GM23338 (cell line): ENCODE measurements around the gene ASB9. TPM values are rescaled to one million over a fixed set of nuclear protein-coding genes. Genes with fewer than 3 reads are reported as not detected.

Experiments
- ATAC-seq: fragments of 200-7000 bp; cut with Tn5 transposase; 3 replicates; pipeline ENCODE4 v1.9.1; 2020
- DNase-seq: peaks from one replicate; pipeline ENCODE4 v3.0.0-alpha.2; 2015; ENCODE audit warnings: low spot score
- H2AFZ ChIP-seq: fragments of 200-600 bp; sonication (generic); 2 replicates; pipeline ENCODE4 v1.8.0; 2016; ENCODE audit warnings: antibody characterized with exemption, mild to moderate bottlenecking, moderate library complexity
- H3F3A ChIP-seq: fragments of 200-600 bp; sonication (generic); replicated peaks from 2 replicates; pipeline ENCODE4 v1.8.0; 2017; ENCODE audit warnings: antibody characterized with exemption, mixed run types, low read depth
- H3K27ac ChIP-seq: fragments of 200-600 bp; sonication (generic); 2 replicates; pipeline ENCODE4 v1.6.1; 2016; ENCODE audit warnings: low read depth
- H3K27me3 ChIP-seq: fragments of 200-600 bp; sonication (generic); 2 replicates; pipeline ENCODE4 v1.8.0; 2016; ENCODE audit warnings: mild to moderate bottlenecking, mixed run types, moderate library complexity; ENCODE audit not compliant: insufficient read depth
- H3K36me3 ChIP-seq: fragments of 200-600 bp; sonication (generic); 2 replicates; pipeline ENCODE4 v1.8.0; 2016; ENCODE audit warnings: mild to moderate bottlenecking; ENCODE audit not compliant: insufficient read depth
- H3K4me1 ChIP-seq: fragments of 200-600 bp; sonication (generic); 2 replicates; pipeline ENCODE4 v1.8.0; 2016; ENCODE audit warnings: mild to moderate bottlenecking, moderate library complexity; ENCODE audit not compliant: insufficient read depth
- H3K4me2 ChIP-seq: fragments of 200-600 bp; sonication (generic); 2 replicates; pipeline ENCODE4 v1.7.1; 2017; ENCODE audit warnings: mixed run types
- H3K4me3 ChIP-seq: fragments of 200-600 bp; sonication (generic); 2 replicates; pipeline ENCODE4 v1.6.1; 2016; ENCODE audit warnings: mixed run types
- H3K79me2 ChIP-seq: fragments of 200-600 bp; sonication (generic); replicated peaks from 2 replicates; pipeline ENCODE4 v1.8.0; 2017; ENCODE audit warnings: mild to moderate bottlenecking; ENCODE audit not compliant: insufficient read depth
- H3K9me2 ChIP-seq: fragments of 200-600 bp; sonication (generic); 2 replicates; pipeline ENCODE4 v1.8.0; 2017; ENCODE audit not compliant: insufficient read depth
- H4K20me1 ChIP-seq: fragments of 200-600 bp; sonication (generic); replicated peaks from 2 replicates; pipeline ENCODE4 v1.8.0; 2017; ENCODE audit warnings: mild to moderate bottlenecking; ENCODE audit not compliant: insufficient read depth
- H3K27ac Mint-ChIP-seq: 2 replicates; pipeline ENCODE4 v1.8.0; 2020; ENCODE audit warnings: inconsistent platforms, mild to moderate bottlenecking, moderate library complexity, mixed read lengths
- H3K27me3 Mint-ChIP-seq: 3 replicates; pipeline ENCODE4 v1.8.0; 2022; ENCODE audit warnings: low read depth, mild to moderate bottlenecking, moderate library complexity, mixed read lengths, inconsistent platforms; ENCODE audit not compliant: insufficient read depth, poor library complexity
- H3K36me3 Mint-ChIP-seq: 3 replicates; pipeline ENCODE4 v1.8.0; 2021; ENCODE audit warnings: low read depth, mild to moderate bottlenecking, inconsistent platforms, moderate library complexity, mixed read lengths
- H3K4me1 Mint-ChIP-seq: 3 replicates; pipeline ENCODE4 v1.8.0; 2020; ENCODE audit warnings: mild to moderate bottlenecking, inconsistent platforms, mixed read lengths
- H3K4me3 Mint-ChIP-seq: 3 replicates; pipeline ENCODE4 v1.8.0; 2021; ENCODE audit warnings: moderate library complexity, mild to moderate bottlenecking, inconsistent platforms, mixed read lengths
- H3K9me3 Mint-ChIP-seq: 3 replicates; pipeline ENCODE4 v1.8.0; 2020; ENCODE audit warnings: moderate library complexity, mild to moderate bottlenecking, inconsistent platforms, mixed read lengths
- CREB1 ChIP-seq: fragments of 250-450 bp; sonication (Bioruptor Pico); IDR thresholded peaks from 2 replicates; pipeline ENCODE4 v1.5.0; 2020; ENCODE audit warnings: low read depth, mild to moderate bottlenecking, moderate library complexity
- EZH2 ChIP-seq: fragments of 200-600 bp; sonication (generic); IDR thresholded peaks from one replicate; pipeline ENCODE4 v1.8.0; 2017; ENCODE audit warnings: antibody characterized with exemption, mild to moderate bottlenecking, low read depth; ENCODE audit not compliant: unreplicated experiment
- EZH2phosphoT487 ChIP-seq: fragments of 200-600 bp; sonication (generic); IDR thresholded peaks from one replicate; pipeline ENCODE4 v1.8.1; 2018; ENCODE audit warnings: antibody characterized with exemption; ENCODE audit not compliant: unreplicated experiment
- JUNB ChIP-seq: IDR thresholded peaks from one replicate; pipeline ENCODE4 v1.6.1; 2016; ENCODE audit warnings: antibody characterized with exemption; ENCODE audit not compliant: unreplicated experiment
- NANOG ChIP-seq: IDR thresholded peaks from 2 replicates; pipeline ENCODE4 v1.6.1; 2016; ENCODE audit warnings: antibody characterized with exemption, borderline replicate concordance
- POLR2AphosphoS5 ChIP-seq: IDR thresholded peaks from 2 replicates; pipeline ENCODE4 v1.6.1; 2016; ENCODE audit warnings: antibody characterized with exemption, low read depth
- STAT1 ChIP-seq: IDR thresholded peaks from one replicate; pipeline ENCODE4 v1.6.1; 2016; ENCODE audit warnings: antibody characterized with exemption; ENCODE audit not compliant: unreplicated experiment
- ZNF114 ChIP-seq: fragments of 250-450 bp; sonication (Bioruptor Pico); IDR thresholded peaks from 2 replicates; pipeline ENCODE4 v1.5.0; 2020; ENCODE audit warnings: mild to moderate bottlenecking, moderate library complexity
- ZNF331 ChIP-seq: fragments of 250-450 bp; sonication (Bioruptor Pico); IDR thresholded peaks from 2 replicates; pipeline ENCODE4 v1.5.0; 2020; ENCODE audit warnings: low read depth, mild to moderate bottlenecking, moderate library complexity
- polyA plus RNA-seq: library from polyadenylated mRNA; unstranded; fragments of >200 nt; fragmentation: Nextera tagmentation; extraction: Ambion mirVana; gene quantifications from 2 replicates; pipeline ENCODE4 v1.2.1, GENCODE V29; 2016
- total RNA-seq: library from RNA; depleted of rRNA; stranded (reverse); fragments of >200 nt; shearing (Covaris generic); gene quantifications from 2 replicates; pipeline ENCODE4 v1.2.3, GENCODE V29; 2014
- TF ChIP-seq, protein P1 (sequence below): fragments of 250-450 bp; sonication (Bioruptor Pico); IDR thresholded peaks from 2 replicates; pipeline ENCODE4 v1.5.0; 2020; ENCODE audit warnings: mild to moderate bottlenecking, moderate library complexity
- TF ChIP-seq, protein P2 (sequence below), 2 experiments: fragments of 200-600 bp in 1 of 2; sonication (generic) in 1 of 2; conservative IDR thresholded peaks; 2 replicates each; pipeline versions ENCODE4 v1.5.1 to v1.6.1; 2016 to 2017; ENCODE audit warnings: antibody characterized with exemption in 2 of 2, low read depth in 2 of 2, mild to moderate bottlenecking in 2 of 2, moderate library complexity in 1 of 2
- TF ChIP-seq, protein P3 (sequence below): IDR thresholded peaks from 2 replicates; pipeline ENCODE4 v1.6.1; 2016; ENCODE audit warnings: antibody characterized with exemption

The ASB9 gene
- total and polyA plus RNA-seq, 2 experiments from 2014 or later, result 0.37 to 0.42 TPM

DNA sequence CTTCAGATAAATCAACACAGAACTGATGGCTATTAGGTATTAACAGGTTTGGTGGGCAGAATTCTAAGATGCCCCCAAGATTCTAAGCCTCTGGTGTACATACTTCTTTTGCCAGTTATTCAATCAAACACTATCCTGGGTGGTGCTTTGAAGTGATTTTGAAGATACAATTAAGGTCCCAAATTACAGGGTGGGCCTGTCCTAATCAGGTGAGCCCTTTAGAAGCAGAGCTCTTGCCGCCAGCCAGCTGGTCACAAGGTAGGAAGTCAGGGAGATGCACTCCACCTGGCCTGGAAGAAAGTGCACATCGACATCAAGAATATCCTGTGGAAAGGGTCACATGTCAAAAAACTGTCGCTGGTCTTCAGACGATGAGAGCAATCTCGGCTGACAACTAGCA lies 29.5 kb downstream of the ASB9 start (continued):
- TF ChIP-seq, protein P1, sequence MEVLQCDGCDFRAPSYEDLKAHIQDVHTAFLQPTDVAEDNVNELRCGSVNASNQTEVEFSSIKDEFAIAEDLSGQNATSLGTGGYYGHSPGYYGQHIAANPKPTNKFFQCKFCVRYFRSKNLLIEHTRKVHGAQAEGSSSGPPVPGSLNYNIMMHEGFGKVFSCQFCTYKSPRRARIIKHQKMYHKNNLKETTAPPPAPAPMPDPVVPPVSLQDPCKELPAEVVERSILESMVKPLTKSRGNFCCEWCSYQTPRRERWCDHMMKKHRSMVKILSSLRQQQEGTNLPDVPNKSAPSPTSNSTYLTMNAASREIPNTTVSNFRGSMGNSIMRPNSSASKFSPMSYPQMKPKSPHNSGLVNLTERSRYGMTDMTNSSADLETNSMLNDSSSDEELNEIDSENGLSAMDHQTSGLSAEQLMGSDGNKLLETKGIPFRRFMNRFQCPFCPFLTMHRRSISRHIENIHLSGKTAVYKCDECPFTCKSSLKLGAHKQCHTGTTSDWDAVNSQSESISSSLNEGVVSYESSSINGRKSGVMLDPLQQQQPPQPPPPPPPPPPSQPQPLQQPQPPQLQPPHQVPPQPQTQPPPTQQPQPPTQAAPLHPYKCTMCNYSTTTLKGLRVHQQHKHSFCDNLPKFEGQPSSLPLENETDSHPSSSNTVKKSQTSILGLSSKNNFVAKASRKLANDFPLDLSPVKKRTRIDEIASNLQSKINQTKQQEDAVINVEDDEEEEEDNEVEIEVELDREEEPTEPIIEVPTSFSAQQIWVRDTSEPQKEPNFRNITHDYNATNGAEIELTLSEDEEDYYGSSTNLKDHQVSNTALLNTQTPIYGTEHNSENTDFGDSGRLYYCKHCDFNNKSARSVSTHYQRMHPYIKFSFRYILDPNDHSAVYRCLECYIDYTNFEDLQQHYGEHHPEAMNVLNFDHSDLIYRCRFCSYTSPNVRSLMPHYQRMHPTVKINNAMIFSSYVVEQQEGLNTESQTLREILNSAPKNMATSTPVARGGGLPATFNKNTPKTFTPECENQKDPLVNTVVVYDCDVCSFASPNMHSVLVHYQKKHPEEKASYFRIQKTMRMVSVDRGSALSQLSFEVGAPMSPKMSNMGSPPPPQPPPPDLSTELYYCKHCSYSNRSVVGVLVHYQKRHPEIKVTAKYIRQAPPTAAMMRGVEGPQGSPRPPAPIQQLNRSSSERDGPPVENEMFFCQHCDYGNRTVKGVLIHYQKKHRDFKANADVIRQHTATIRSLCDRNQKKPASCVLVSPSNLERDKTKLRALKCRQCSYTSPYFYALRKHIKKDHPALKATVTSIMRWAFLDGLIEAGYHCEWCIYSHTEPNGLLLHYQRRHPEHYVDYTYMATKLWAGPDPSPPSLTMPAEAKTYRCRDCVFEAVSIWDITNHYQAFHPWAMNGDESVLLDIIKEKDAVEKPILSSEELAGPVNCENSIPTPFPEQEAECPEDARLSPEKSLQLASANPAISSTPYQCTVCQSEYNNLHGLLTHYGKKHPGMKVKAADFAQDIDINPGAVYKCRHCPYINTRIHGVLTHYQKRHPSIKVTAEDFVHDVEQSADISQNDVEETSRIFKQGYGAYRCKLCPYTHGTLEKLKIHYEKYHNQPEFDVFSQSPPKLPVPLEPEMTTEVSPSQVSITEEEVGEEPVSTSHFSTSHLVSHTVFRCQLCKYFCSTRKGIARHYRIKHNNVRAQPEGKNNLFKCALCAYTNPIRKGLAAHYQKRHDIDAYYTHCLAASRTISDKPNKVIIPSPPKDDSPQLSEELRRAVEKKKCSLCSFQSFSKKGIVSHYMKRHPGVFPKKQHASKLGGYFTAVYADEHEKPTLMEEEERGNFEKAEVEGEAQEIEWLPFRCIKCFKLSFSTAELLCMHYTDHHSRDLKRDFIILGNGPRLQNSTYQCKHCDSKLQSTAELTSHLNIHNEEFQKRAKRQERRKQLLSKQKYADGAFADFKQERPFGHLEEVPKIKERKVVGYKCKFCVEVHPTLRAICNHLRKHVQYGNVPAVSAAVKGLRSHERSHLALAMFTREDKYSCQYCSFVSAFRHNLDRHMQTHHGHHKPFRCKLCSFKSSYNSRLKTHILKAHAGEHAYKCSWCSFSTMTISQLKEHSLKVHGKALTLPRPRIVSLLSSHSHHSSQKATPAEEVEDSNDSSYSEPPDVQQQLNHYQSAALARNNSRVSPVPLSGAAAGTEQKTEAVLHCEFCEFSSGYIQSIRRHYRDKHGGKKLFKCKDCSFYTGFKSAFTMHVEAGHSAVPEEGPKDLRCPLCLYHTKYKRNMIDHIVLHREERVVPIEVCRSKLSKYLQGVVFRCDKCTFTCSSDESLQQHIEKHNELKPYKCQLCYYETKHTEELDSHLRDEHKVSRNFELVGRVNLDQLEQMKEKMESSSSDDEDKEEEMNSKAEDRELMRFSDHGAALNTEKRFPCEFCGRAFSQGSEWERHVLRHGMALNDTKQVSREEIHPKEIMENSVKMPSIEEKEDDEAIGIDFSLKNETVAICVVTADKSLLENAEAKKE, result no peak
- TF ChIP-seq EZH2 (no peak), NANOG (no peak), CREB1 (CRISPR knock-in tag) (no peak), JUNB (no peak), ZNF331 (CRISPR knock-in tag) (no peak), POLR2AphosphoS5 (no peak), EZH2phosphoT487 (no peak)

DNA sequence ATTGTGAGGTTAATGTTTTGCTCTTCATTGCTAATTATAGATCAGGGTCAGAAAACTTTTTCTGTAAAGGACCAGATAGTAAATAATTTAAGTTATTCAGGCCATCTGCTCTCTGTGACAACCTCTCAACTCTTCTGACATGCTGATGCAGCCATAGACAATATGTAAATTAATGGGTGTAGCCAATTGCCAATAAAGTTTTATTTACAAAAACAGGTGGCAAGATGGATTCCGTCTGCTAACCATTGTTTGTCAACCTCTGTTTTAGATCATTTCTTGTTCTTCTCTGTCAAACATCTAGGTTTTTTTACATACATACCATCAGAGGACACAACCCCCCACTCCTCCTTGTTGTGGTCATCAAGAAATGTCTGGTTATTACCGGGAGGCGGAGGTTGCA lies 33.7 kb downstream of the ASB9 start:
- H3K4me3 Mint-ChIP-seq, result no peak overlapping the region
- no peaks in the 10 kb centered on the region for H3F3A ChIP-seq
- H3K36me3 ChIP-seq, result no peaks in the 10 kb centered on the region
- H4K20me1 ChIP-seq, result no peaks in the 10 kb centered on the region
- no peaks in the 10 kb centered on the region for H3K79me2 ChIP-seq
- no peaks in the 10 kb centered on the region for H3K4me1 ChIP-seq
- no peak for ATAC-seq
- no peak overlapping the region for H3K27ac ChIP-seq
- no peaks in the 10 kb centered on the region for H3K27me3 ChIP-seq
- H3K4me1 Mint-ChIP-seq, result no peaks in the 10 kb centered on the region
- no peak overlapping the region for H3K4me2 ChIP-seq
- peaks cover 3% of the 10 kb centered on the region; the same call in 1 of the 3 replicates for H3K9me3 Mint-ChIP-seq
- H3K36me3 Mint-ChIP-seq, result no peaks in the 10 kb centered on the region
- no peaks in the 10 kb centered on the region for H3K27me3 Mint-ChIP-seq
- no peak overlapping the region for H2AFZ ChIP-seq
- no peak for DNase-seq
- no peak overlapping the region for H3K27ac Mint-ChIP-seq
- no peaks in the 10 kb centered on the region for H3K9me2 ChIP-seq
- no peak overlapping the region for H3K4me3 ChIP-seq
- TF ChIP-seq CREB1 (CRISPR knock-in tag), result no peak
- no peak for TF ChIP-seq STAT1
- no peak for TF ChIP-seq EZH2
- TF ChIP-seq, protein P2, sequence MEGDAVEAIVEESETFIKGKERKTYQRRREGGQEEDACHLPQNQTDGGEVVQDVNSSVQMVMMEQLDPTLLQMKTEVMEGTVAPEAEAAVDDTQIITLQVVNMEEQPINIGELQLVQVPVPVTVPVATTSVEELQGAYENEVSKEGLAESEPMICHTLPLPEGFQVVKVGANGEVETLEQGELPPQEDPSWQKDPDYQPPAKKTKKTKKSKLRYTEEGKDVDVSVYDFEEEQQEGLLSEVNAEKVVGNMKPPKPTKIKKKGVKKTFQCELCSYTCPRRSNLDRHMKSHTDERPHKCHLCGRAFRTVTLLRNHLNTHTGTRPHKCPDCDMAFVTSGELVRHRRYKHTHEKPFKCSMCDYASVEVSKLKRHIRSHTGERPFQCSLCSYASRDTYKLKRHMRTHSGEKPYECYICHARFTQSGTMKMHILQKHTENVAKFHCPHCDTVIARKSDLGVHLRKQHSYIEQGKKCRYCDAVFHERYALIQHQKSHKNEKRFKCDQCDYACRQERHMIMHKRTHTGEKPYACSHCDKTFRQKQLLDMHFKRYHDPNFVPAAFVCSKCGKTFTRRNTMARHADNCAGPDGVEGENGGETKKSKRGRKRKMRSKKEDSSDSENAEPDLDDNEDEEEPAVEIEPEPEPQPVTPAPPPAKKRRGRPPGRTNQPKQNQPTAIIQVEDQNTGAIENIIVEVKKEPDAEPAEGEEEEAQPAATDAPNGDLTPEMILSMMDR (conservative IDR thresholded peaks at IDR 0.05; ENCODE audit: low read depth in 2 of 2), result no peak
- TF ChIP-seq ZNF114 (CRISPR knock-in tag), result no peak
- no peak for TF ChIP-seq NANOG
- no peak for TF ChIP-seq POLR2AphosphoS5
- TF ChIP-seq EZH2phosphoT487, result no peak
- TF ChIP-seq, protein P3, sequence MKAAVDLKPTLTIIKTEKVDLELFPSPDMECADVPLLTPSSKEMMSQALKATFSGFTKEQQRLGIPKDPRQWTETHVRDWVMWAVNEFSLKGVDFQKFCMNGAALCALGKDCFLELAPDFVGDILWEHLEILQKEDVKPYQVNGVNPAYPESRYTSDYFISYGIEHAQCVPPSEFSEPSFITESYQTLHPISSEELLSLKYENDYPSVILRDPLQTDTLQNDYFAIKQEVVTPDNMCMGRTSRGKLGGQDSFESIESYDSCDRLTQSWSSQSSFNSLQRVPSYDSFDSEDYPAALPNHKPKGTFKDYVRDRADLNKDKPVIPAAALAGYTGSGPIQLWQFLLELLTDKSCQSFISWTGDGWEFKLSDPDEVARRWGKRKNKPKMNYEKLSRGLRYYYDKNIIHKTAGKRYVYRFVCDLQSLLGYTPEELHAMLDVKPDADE, result no peak
